Osteocyte (in vitro differentiated cells): ENCODE measurements around the gene PCDH12. TPM values are rescaled to one million over a fixed set of nuclear protein-coding genes. Genes with fewer than 3 reads are reported as not detected.

ENCODE experiments used
- DNase-seq: peaks from one replicate; pipeline ENCODE4 v3.0.0; 2021; ENCODE audit warnings: mixed read lengths; ENCODE audit not compliant: unreplicated experiment; ENCODE audit errors: extremely low spot score
- H3K27ac Mint-ChIP-seq: one replicate; pipeline ENCODE4 v1.8.0; 2021; ENCODE audit warnings: mild to moderate bottlenecking, mixed read lengths; ENCODE audit not compliant: unreplicated experiment
- H3K27me3 Mint-ChIP-seq: one replicate; pipeline ENCODE4 v1.8.0; 2021; ENCODE audit warnings: mixed read lengths; ENCODE audit not compliant: unreplicated experiment
- H3K36me3 Mint-ChIP-seq: one replicate; pipeline ENCODE4 v1.8.0; 2021; ENCODE audit warnings: mixed read lengths; ENCODE audit not compliant: unreplicated experiment
- H3K4me1 Mint-ChIP-seq: one replicate; pipeline ENCODE4 v1.8.0; 2021; ENCODE audit warnings: mixed read lengths; ENCODE audit not compliant: unreplicated experiment
- H3K4me3 Mint-ChIP-seq: one replicate; pipeline ENCODE4 v1.8.0; 2021; ENCODE audit warnings: mild to moderate bottlenecking, moderate library complexity, mixed read lengths; ENCODE audit not compliant: unreplicated experiment
- H3K9me3 Mint-ChIP-seq: one replicate; pipeline ENCODE4 v1.8.0; 2021; ENCODE audit warnings: mixed read lengths; ENCODE audit not compliant: unreplicated experiment
- CTCF ChIP-seq: fragments of 200-600 bp; sonication (generic); IDR thresholded peaks from 2 replicates; pipeline ENCODE4 v1.5.0; 2021; ENCODE audit warnings: antibody characterized with exemption, mild to moderate bottlenecking, moderate library complexity
- total RNA-seq: library from RNA; stranded (reverse); gene quantifications from 2 replicates; pipeline ENCODE4 v1.2.1, GENCODE V29; 2021

PCDH12 gene
- total RNA-seq, 1 donor from 2014 or later: not detected

DNA sequence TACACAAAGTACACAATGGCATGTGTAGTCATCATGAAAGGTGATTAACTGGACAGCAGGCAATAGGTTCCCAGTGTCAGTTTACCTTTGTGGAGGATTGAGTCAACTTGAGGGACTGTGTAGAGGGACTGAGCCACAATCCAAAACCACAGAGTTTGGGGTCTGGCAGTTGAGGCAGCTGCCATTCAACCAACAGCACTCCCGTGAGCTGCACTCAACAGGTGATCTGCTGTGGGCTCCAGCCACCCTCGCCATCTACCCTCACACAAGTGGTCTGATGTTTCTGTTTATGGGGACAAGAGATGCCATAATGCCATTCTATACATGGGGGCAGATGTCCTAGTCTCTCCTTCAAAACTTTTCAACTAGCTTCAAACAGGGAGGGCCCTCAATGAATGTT, 37.2 kb downstream of the PCDH12 start:
- H3K27me3 Mint-ChIP-seq: peaks cover 21% of the 10 kb centered on the region
- H3K27ac Mint-ChIP-seq: no peak overlapping the region
- H3K36me3 Mint-ChIP-seq: peaks cover 8% of the 10 kb centered on the region
- no peaks in the 10 kb centered on the region for H3K9me3 Mint-ChIP-seq
- H3K4me1 Mint-ChIP-seq: peaks cover 13% of the 10 kb centered on the region
- no peak for TF ChIP-seq CTCF
- no peak for DNase-seq
- H3K4me3 Mint-ChIP-seq: no peak overlapping the region

DNA sequence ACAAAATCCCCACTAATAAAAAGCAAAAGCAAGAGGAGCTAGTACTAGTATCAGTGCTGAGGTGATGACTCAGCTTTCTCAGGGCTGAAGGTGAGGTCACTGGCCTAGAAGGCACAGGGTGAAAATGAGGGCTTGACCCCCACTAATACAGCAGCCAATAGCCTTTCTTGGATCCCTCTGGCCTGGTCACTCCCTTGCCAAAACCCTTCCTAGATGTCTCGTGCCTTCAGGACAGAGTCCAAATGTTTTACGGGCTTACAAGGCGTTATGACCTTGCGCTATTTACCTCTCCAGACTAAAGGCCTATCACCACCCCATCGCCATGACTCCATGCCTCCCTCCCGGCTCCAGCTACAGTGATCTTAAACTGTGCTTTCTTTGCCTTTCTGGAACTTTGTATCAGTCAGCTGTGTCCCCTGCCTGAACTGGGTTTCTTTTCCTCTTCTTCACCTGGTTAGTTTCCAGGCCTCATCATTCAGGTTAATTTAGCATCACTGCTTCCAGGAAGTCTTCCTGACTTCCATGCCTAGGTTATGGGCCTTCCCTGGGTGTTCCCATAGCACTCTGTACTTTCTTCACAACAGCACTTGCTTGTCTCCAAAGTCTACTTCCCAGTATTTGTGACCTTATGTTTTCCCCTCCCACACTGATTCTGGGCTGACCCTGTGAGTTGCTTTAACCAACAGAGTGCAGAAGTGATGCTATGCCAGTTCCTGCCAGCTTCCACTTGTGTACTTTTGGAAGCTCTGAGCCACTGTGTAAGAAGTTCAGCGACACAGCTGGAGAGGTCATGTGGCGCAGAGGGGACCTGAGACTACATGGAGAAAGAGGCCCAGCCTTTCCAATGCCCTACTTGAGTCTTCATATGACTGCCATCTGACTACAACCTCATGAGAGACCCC, 38.5 kb downstream of the PCDH12 start:
- no peak for DNase-seq
- peaks cover 13% of the 10 kb centered on the region for H3K4me1 Mint-ChIP-seq
- H3K9me3 Mint-ChIP-seq: no peaks in the 10 kb centered on the region
- no peak overlapping the region for H3K4me3 Mint-ChIP-seq
- peaks cover 31% of the 10 kb centered on the region for H3K27me3 Mint-ChIP-seq
- no peak overlapping the region for H3K27ac Mint-ChIP-seq
- peaks cover 3% of the 10 kb centered on the region for H3K36me3 Mint-ChIP-seq
- TF ChIP-seq CTCF: no peak

DNA sequence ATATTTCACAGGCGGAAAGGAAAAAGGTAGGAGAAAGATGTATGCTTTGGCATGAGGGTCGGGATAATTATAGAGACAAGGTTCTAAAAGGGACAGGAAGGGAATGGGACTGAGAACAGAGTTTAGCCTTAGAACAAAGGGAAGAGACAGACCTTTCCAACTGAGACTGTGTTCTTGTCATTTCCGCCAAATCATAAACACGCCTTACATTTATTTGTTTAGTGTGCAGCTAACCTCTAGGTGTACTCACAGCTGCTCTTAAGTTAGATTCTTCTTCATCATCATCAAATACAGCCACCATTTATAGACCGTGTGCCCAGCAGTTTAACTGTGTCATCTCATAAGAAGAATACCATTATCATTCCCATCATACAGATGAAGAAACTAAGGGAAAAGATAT, 40.2 kb downstream of the PCDH12 start:
- H3K27ac Mint-ChIP-seq: no peak overlapping the region
- peaks cover 43% of the 10 kb centered on the region for H3K27me3 Mint-ChIP-seq
- H3K36me3 Mint-ChIP-seq: no peaks in the 10 kb centered on the region
- H3K9me3 Mint-ChIP-seq: no peaks in the 10 kb centered on the region
- peaks cover 12% of the 10 kb centered on the region for H3K4me1 Mint-ChIP-seq
- DNase-seq: no peak
- no peak for TF ChIP-seq CTCF
- H3K4me3 Mint-ChIP-seq: no peak overlapping the region

GRCh38 chr5:141916522-141916921, 41.5 kb downstream of the PCDH12 start:
- H3K27ac Mint-ChIP-seq: no peak overlapping the region
- no peak overlapping the region for H3K4me3 Mint-ChIP-seq
- no peak for DNase-seq
- peaks cover 48% of the 10 kb centered on the region for H3K27me3 Mint-ChIP-seq
- no peak for TF ChIP-seq CTCF
- H3K9me3 Mint-ChIP-seq: no peaks in the 10 kb centered on the region
- H3K36me3 Mint-ChIP-seq: no peaks in the 10 kb centered on the region
- peaks cover 11% of the 10 kb centered on the region for H3K4me1 Mint-ChIP-seq

DNA sequence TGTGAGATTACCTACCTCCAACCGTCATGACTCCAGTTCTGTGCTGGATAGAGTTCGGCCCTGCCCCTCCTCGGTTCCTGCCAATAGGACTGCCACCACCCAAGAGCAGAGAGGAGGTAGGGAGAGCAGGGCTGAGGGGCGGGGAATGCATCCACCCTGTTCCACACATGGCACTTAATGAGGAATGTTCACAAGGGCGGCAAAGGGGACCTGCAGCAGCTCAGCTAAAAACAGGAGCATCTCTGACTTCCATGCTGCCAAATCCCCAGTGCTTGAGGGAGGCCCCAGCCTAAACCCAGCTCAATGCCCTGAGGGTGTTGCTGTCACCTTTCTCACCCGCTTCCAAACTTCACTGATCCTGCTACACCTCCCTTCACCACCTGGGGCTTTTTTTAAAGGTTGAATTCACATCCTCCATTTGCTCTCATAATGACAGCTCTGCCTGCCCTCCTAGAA, 42.1 kb downstream of the PCDH12 start:
- peaks cover 11% of the 10 kb centered on the region for H3K4me1 Mint-ChIP-seq
- DNase-seq: no peak
- no peaks in the 10 kb centered on the region for H3K9me3 Mint-ChIP-seq
- peaks cover 48% of the 10 kb centered on the region for H3K27me3 Mint-ChIP-seq
- H3K36me3 Mint-ChIP-seq: no peaks in the 10 kb centered on the region
- no peak for TF ChIP-seq CTCF
- no peak overlapping the region for H3K27ac Mint-ChIP-seq
- no peak overlapping the region for H3K4me3 Mint-ChIP-seq
